ENCODE results near the gene RAB24.
"Not testable (repeated sequence)": the region's sequence is repeated elsewhere in the genome, so short reads cannot be mapped to it uniquely, and the experiment has no call there.

RAB24 gene

DNA sequence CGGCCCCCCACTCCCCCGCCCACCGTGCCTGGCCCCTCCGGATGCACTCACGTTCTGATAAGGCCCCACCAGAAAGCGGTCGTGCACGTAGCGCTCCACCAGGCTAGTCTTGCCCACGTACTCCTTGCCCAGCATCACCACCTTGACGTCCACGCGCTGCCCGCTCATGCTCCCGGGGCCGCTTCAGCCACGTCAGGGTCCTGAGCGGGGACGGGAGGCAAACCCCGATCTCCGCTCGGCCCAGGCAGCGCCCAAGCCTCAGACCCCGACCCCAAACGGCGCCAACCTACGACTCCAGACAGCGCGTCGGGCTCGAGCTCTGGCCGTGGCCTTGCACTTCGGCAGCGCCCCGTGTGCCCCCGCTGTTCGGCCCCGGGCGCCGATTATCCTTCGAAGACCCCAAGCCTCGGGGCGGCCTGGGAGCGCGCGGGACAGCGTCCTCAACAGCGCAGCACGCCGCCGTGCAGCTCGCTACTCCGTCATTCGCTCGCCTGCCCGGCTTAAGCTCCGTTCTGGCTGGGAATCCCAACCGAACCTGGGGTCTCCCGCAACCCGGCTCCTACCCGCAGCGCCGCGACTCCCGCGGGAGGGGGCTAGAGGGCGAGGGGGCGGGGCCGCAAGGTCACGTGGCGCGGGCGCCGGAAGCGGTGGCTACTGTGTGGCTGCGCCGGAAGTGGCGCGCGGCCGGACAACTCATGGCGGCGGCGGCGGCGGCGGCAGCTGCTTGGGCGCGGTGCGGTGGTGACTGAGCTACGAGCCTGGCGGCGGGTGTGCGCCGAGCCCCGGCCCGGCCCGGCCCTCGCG is at the start of gene RAB24, which contains the start of gene PRELID1:
RAB24 (minus strand) TSS at position 599 of the 804 bp plus-strand sequence; CDS start at position 168, 431 bp downstream.
PRELID1 (plus strand) TSS at position 679 of the 804 bp plus-strand sequence. CDS start 187 bp downstream, outside the sequence.
- Histone ChIP-seq H3K36me3 (replicated peaks) (peaks cover 65% of the 10 kb centered on the region), H3K4me1 (peaks cover 9% of the 10 kb centered on the region)

DNA sequence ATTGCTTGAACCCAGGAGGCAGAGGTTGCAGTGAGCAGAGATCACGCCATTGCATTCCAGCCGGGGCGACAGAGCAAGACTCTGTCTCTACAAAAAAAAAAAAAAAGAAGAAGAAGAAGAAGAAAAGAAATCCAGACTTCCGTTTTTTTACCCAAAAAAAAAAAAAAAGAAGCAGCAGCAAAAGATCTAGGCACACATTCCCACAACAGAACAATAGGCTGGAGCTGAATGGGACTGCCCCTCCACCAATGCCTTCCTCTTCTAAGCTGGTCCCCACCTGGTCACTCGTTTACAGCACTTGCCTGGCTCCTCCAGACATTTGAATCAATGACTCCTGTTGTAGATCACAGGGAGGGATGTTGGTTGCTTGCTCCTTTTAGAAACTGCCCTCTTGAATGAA is 49.6 kb upstream of the RAB24 start:
- in situ Hi-C loops (cut with MboI; ENCODE audit: low sequenced_read_pairs) = no loop called here
- no peak for DNase-seq (ENCODE audit: low spot score in 2 of 2)

More for the DNA sequence above, at the start of gene RAB24, which contains the start of gene PRELID1:
- DNase-seq (ENCODE audit: low spot score in 2 of 2) = peak; percentile 76 to 93
- H3K27me3 ChIP-seq (ENCODE audit: low read depth) = no peaks in the 10 kb centered on the region
- no peaks in the 10 kb centered on the region for H3K9me3 ChIP-seq
- in situ Hi-C loops (cut with MboI; ENCODE audit: low sequenced_read_pairs) = no loop called here
- H3K4me3 ChIP-seq = peak within 1 kb of the TSS; percentile 97

GRCh38 chr5:177351392-177352329 is 48.1 kb upstream of the RAB24 start, which contains the start of gene LMAN2:
LMAN2 (minus strand) TSS chr5:177351668; CDS start chr5:177351647, 21 bp downstream.
- Histone ChIP-seq H3K4me1 (peaks cover 10% of the 10 kb centered on the region), H3K27me3 (ENCODE audit: low read depth) (no peaks in the 10 kb centered on the region), H3K36me3 (replicated peaks) (peaks cover 14% of the 10 kb centered on the region; the same call in 1 of the 2 replicates), H3K4me3 (peak within 1 kb of the TSS; percentile 85), H3K9me3 (peaks cover 3% of the 10 kb centered on the region; the same call in 1 of the 2 replicates)
- in situ Hi-C loops (cut with MboI; ENCODE audit: low sequenced_read_pairs) = no loop called here
- peak; percentile 91 to 93 for DNase-seq (ENCODE audit: low spot score in 2 of 2)

More for the DNA sequence above, 49.6 kb upstream of the RAB24 start:
- H3K36me3 ChIP-seq (replicated peaks) = peaks cover 5% of the 10 kb centered on the region; the same call in 1 of the 2 replicates
- peaks cover 10% of the 10 kb centered on the region for H3K4me1 ChIP-seq
- H3K4me3 ChIP-seq = no peak overlapping the region
- peaks cover 3% of the 10 kb centered on the region; the same call in 1 of the 2 replicates for H3K9me3 ChIP-seq
- peaks cover 10% of the 10 kb centered on the region for H3K27me3 ChIP-seq (ENCODE audit: low read depth)

DNA sequence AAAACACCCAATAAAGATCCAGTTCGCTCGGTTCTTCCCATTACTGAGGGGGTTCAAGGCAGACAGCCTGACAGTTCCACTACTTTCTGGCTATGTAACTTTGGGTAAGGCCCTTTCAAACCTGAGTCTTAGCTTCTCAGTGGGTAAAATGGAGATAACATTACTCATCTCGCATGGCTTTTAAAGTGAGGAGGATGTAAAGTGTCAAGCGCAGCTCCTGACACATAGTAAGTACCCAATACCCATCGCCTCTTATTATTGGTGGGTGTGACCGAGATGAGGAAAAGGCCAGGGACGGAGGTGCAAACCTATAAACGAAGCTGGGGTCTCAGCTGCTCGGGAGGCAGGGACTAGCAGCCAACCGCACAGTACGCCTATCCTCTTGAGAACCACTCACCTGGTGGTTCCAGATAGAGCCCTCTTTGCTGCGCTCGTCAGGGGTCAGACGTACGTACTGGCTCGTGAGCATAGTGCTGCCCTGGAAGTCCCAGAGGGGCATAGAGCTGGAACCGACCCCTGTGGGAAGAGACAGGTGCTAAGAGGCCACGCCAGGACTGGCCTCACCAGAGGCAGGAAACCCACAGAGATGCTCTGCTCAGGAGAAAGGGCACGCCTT is 47.4 kb upstream of the RAB24 start:
- Histone ChIP-seq H3K36me3 (replicated peaks) (peaks cover 16% of the 10 kb centered on the region; the same call in 1 of the 2 replicates), H3K27me3 (ENCODE audit: low read depth) (no peaks in the 10 kb centered on the region), H3K4me1 (peaks cover 10% of the 10 kb centered on the region), H3K4me3 (peak overlapping the region; percentile 85), H3K9me3 (peaks cover 3% of the 10 kb centered on the region; the same call in 1 of the 2 replicates)
- in situ Hi-C loops (cut with MboI; ENCODE audit: low sequenced_read_pairs) = no loop called here
- no peak for DNase-seq (ENCODE audit: low spot score in 2 of 2)

GRCh38 chr5:177349762-177350161 is 46.2 kb upstream of the RAB24 start:
- no peak overlapping the region for H3K4me3 ChIP-seq
- peaks cover 10% of the 10 kb centered on the region for H3K4me1 ChIP-seq
- peaks cover 17% of the 10 kb centered on the region; the same call in 1 of the 2 replicates for H3K36me3 ChIP-seq (replicated peaks)
- DNase-seq (ENCODE audit: low spot score in 2 of 2) = no peak
- H3K27me3 ChIP-seq (ENCODE audit: low read depth) = no peaks in the 10 kb centered on the region
- in situ Hi-C loops (cut with MboI; ENCODE audit: low sequenced_read_pairs) = no loop called here
- no peaks in the 10 kb centered on the region for H3K9me3 ChIP-seq

DNA sequence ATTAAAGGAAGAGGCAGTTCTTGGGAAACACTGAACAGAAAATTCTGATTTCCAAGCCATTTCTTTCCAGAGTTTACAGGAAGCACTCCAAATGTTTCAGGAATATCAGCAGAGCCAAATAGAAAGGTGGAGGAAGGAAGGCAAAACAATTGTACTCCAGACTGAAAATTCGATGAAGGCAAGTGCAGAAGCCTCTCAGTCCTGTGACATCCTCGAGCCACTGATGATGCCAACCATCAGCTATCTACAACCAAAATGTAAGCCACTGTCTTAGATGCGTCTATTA is 45.8 kb upstream of the RAB24 start:
- no peak for DNase-seq (ENCODE audit: low spot score in 2 of 2)
- in situ Hi-C loops (cut with MboI; ENCODE audit: low sequenced_read_pairs) = no loop called here
- Histone ChIP-seq H3K4me3 (no peak overlapping the region), H3K27me3 (ENCODE audit: low read depth) (no peaks in the 10 kb centered on the region), H3K36me3 (replicated peaks) (peaks cover 17% of the 10 kb centered on the region; the same call in 1 of the 2 replicates), H3K9me3 (no peaks in the 10 kb centered on the region), H3K4me1 (peaks cover 10% of the 10 kb centered on the region)

DNA sequence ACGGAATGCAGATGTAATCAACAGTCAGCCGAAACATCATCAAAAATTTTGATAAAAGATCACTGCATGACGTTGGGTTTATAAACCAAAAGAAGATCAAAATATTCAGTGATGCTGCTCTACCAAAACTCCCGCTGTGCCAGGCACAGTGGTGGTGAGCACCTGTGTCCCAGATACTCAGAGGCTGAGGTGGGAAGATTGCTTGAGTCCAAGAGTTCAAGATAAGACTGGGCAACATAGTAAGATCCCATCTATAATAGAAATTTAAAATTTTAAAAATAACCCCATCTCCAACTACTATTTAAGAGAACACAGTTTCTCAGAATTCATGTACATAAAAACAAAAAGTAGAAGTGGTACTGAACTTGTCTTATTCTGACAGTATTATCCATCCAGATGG is 44.2 kb upstream of the RAB24 start:
- Histone ChIP-seq H3K27me3 (ENCODE audit: low read depth) (no peaks in the 10 kb centered on the region), H3K4me3 (no peak overlapping the region), H3K36me3 (replicated peaks) (peaks cover 17% of the 10 kb centered on the region; the same call in 1 of the 2 replicates), H3K4me1 (peaks cover 10% of the 10 kb centered on the region), H3K9me3 (no peaks in the 10 kb centered on the region)
- no peak for DNase-seq (ENCODE audit: low spot score in 2 of 2)
- in situ Hi-C loops (cut with MboI; ENCODE audit: low sequenced_read_pairs) = no loop called here

GRCh38 chr5:177346820-177347219 is 43.3 kb upstream of the RAB24 start:
- peaks cover 21% of the 10 kb centered on the region for H3K36me3 ChIP-seq (replicated peaks)
- in situ Hi-C loops (cut with MboI; ENCODE audit: low sequenced_read_pairs) = no loop called here
- H3K27me3 ChIP-seq (ENCODE audit: low read depth) = no peaks in the 10 kb centered on the region
- peaks cover 10% of the 10 kb centered on the region for H3K4me1 ChIP-seq
- no peak overlapping the region for H3K4me3 ChIP-seq
- H3K9me3 ChIP-seq = no peaks in the 10 kb centered on the region
- DNase-seq (ENCODE audit: low spot score in 2 of 2) = no peak

DNA sequence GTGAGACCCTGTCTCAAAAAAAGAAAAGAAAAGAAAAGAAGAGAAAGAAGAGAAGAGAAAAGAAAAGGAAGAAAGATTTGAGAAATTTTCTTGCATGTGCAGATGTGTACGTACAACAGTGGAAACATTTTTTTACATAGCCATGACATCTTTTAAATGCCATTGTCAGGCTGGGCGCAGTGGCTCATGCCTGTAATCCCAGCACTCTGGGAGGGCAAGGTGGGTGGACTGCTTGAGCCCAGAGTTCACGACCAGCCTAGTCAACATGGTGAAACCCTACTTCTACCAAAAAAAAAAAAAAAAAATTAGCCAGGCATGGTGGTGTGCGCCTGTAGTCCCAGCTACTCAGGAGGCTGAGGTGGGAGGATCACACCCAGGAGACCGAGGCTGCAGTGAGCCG is 41.4 kb upstream of the RAB24 start:
- H3K36me3 ChIP-seq (replicated peaks) = peaks cover 28% of the 10 kb centered on the region
- no peaks in the 10 kb centered on the region for H3K9me3 ChIP-seq
- no peaks in the 10 kb centered on the region for H3K27me3 ChIP-seq (ENCODE audit: low read depth)
- no peak overlapping the region for H3K4me3 ChIP-seq
- in situ Hi-C loops (cut with MboI; ENCODE audit: low sequenced_read_pairs) = no loop called here
- peaks cover 4% of the 10 kb centered on the region; the same call in 1 of the 2 replicates for H3K4me1 ChIP-seq
- no peak for DNase-seq (ENCODE audit: low spot score in 2 of 2)

DNA sequence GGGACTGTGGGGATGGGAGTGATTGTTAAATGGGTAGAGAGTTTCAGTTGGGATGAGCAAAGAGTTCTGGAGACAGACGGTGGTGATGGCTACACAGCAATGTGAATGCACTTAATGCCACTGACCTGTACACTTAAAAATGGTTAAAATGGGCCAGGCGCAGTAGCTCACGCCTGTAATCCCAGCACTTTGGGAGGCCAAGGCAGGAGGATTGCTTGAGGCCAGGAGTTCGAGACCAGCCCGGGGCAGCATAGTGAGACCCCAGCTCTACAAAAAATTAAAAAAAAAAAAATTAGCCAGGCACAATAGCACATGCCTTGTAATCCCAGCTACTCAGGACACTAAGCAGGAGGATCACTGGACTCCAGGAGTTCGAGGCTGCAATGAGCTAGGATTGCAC is 40.3 kb upstream of the RAB24 start:
- in situ Hi-C loops (cut with MboI; ENCODE audit: low sequenced_read_pairs) = no loop called here
- Histone ChIP-seq H3K4me3 (no peak overlapping the region), H3K27me3 (ENCODE audit: low read depth) (no peaks in the 10 kb centered on the region), H3K9me3 (no peaks in the 10 kb centered on the region), H3K36me3 (replicated peaks) (peaks cover 30% of the 10 kb centered on the region), H3K4me1 (no peaks in the 10 kb centered on the region)
- DNase-seq (ENCODE audit: low spot score in 2 of 2) = no peak

- H3K4me1 ChIP-seq; H3K27me3 ChIP-seq (ENCODE audit: low read depth); DNase-seq (ENCODE audit: low spot score in 2 of 2); H3K4me3 ChIP-seq; H3K9me3 ChIP-seq; in situ Hi-C loops (cut with MboI; ENCODE audit: low sequenced_read_pairs): not testable (repeated sequence)
- peaks cover 30% of the 10 kb centered on the region for H3K36me3 ChIP-seq (replicated peaks)
These were observed 39.5 kb upstream of the RAB24 start for GRCh38 chr5:177343000-177343399.

DNA sequence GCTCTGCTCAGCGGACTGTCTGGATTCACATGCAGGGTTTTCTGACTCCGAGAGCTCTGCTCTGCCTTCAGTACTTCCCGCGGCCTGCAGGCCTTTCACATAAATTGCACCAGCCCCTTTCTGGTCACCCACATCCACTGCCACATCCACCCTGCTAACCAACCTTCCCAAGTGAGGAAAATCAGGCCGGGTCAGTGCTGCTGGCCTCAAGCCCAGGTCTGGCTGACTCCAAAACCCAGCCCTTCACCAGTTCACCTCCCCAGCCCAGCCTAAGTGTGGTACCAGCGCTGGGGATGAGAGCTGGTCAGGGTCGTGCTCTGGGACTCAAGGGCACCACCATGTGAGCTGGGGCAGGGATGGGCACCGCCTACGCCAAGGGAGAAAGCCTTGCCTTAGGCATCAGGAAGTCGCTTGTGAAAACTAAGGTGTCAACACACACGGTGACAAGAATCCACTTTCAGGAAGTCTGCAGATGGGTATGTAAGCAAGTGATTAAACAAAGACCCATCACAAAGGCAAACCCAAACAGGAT is 35.7 kb upstream of the RAB24 start:
- H3K36me3 ChIP-seq (replicated peaks) = peaks cover 47% of the 10 kb centered on the region
- H3K4me3 ChIP-seq = no peak overlapping the region
- no peaks in the 10 kb centered on the region for H3K27me3 ChIP-seq (ENCODE audit: low read depth)
- in situ Hi-C loops (cut with MboI; ENCODE audit: low sequenced_read_pairs) = no loop called here
- H3K9me3 ChIP-seq = no peaks in the 10 kb centered on the region
- no peaks in the 10 kb centered on the region for H3K4me1 ChIP-seq
- DNase-seq (ENCODE audit: low spot score in 2 of 2) = no peak

Measured in HAP-1 (cell line).